ENCODE results near the gene OR10G8.
"Not testable (repeated sequence)": the region's sequence is repeated elsewhere in the genome, so short reads cannot be mapped to it uniquely, and the experiment has no call there.

The OR10G8 gene, protein sequence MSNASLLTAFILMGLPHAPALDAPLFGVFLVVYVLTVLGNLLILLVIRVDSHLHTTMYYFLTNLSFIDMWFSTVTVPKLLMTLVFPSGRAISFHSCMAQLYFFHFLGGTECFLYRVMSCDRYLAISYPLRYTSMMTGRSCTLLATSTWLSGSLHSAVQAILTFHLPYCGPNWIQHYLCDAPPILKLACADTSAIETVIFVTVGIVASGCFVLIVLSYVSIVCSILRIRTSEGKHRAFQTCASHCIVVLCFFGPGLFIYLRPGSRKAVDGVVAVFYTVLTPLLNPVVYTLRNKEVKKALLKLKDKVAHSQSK

DNA sequence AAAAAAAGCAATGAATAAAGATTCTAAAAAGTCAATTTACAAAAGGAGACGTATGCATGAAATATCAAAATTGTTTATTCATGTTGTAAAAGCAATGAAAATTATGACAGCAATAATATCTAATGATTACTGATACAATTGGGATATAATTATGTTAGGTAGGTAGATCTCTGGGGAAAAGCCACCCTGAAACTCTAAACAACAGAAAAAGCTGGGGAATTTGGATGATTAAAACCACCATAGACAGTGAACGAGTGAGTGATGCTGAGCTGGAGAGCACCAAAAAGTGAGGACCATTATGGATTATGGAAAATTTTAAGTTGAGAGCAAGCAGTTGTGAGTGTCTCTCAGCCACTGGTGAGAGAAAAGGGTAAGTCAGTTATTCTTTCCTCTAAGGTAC, at the start of gene OR10G8:
OR10G8 (plus strand) TSS at position 301 of the 400 bp plus-strand sequence. CDS start 2,825 bp downstream, outside the sequence.
- no peak for DNase-seq (ENCODE audit: low read depth in 3 of 3)

DNA sequence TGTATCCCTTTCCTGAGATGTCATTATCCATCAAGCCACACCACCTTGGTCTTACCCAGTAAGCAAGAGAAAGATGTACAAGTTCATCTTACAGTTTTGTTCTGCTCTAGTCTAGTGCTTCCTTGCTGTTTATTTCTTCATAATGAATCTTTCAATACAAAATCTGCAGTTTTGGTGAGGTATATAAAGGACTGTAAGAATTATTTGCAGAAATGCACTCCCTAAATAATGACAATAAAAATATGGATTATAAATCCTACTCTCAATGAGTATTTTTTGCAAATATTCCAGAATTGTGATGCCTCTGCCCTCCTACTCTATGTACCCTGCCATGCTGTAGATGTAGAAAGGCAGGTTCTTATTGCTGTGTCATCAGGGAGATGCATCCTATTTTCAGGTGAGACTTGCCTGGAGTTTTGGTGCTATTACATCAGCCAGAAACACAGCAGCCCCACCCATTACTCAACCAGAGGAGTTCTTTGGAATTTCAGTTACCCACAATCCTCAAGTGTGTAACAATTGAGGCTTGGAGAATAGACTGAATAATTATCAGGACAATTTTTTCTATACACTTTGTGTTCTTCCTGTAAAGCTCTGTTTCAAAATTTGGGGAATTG, 48.8 kb upstream of the OR10G8 start, which contains the start of gene OR10S1:
OR10S1 (minus strand) TSS at position 51 of the 617 bp plus-strand sequence. CDS start 117 bp downstream, outside the sequence.
- no peak for DNase-seq (ENCODE audit: low read depth in 3 of 3)

DNA sequence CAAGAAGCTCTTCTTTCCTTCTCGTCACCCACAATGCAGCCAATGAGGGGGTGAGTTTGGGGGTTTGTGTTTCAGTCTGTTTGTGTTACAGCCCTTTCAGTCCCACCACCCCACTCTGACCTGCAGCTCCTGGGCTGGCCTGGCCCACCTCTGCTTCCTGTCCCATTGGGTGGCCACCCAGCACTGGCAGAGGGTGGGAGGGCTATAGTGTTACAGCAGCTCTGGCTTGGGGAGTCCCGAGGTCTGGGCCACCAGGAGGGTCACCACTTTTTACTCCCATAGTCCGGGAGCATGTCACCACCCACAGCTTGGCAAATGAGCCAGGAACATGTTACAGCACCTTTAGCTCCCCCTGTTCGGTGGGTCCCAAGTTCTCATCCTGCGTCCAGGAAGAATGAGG, 47.3 kb upstream of the OR10G8 start:
- DNase-seq (ENCODE audit: low read depth in 3 of 3) = no peak

DNA sequence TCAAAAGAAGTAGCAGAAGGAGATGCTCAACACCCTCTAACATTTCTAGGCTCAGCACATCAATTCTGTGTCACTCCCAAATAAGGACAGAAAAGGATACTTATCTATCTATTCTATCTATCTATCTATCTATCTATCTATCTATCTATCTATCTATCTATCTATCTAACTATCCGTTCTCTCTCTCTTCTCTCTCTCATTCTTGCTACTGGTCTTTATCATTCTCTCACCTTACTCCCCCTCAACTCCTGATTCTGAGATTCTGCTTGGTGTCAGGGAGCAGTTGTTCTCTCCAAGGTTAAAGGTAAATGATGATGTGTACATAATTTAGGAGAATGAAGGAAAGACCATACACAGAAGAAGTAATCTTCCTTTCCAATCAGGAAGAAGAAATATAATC, 31.5 kb upstream of the OR10G8 start, which contains the start of gene OR10G6:
OR10G6 (minus strand) TSS at position 43 of the 400 bp plus-strand sequence; CDS start at position 43, 0 bp downstream.
- DNase-seq (ENCODE audit: low read depth in 3 of 3) = no peak

- DNase-seq (ENCODE audit: low read depth in 3 of 3) = no peak
These were observed 13.9 kb upstream of the OR10G8 start, which contains the start of gene OR10G4 for GRCh38 chr11:124012697-124013096. OR10G4 (plus strand) TSS chr11:124012997; CDS start chr11:124015575, 2,578 bp downstream.

DNA sequence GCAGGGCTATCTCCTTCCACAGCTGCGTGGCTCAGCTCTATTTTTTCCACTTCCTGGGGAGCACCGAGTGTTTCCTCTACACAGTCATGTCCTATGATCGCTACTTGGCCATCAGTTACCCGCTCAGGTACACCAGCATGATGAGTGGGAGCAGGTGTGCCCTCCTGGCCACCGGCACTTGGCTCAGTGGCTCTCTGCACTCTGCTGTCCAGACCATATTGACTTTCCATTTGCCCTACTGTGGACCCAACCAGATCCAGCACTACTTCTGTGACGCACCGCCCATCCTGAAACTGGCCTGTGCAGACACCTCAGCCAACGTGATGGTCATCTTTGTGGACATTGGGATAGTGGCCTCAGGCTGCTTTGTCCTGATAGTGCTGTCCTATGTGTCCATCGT, 10.8 kb upstream of the OR10G8 start:
- not testable (repeated sequence) for DNase-seq (ENCODE audit: low read depth in 3 of 3)

DNA sequence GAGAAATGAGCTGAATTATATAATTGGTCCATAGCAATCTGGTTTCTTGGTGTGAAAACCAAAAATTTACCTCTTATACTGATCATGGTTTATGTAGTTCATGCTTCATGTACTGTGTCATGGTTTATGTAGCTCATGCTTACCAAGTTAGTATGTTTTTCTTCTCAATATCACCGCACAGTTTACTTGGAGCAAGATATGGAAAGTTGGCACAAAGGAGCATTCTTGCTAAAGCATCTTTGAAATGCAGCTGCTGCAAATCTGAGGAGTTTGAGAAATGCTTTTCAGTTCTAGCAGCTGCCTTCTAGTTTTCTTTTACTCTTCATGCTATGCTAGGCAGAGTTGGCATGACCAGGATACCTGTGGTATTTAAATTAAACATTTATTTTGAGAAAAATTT, 10.1 kb downstream of the OR10G8 start:
- no peak for DNase-seq (ENCODE audit: low read depth in 3 of 3)

- no peak for DNase-seq (ENCODE audit: low read depth in 3 of 3)
These were observed 13.0 kb downstream of the OR10G8 start for GRCh38 chr11:124039557-124039956.

DNA sequence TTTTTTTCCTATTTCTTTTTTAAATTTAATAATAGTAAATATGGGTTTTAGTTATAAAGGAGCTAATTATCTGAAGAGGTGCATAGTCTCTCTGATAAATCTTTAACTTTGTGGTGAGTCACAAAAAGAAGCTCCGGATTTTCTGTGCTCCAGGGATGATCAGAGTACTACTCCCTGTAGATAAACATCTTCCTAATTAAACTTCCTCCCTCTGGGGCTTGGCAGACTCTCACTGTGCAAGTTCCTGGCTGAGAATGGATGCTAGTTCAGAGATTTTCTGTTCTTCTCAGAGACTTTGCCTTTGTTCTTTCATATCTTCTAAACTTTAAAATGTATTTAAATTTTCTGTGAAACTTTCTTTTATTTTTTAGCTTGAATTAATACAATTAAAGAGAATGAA, 14.7 kb downstream of the OR10G8 start, which contains the start of gene OR10G7:
OR10G7 (minus strand) TSS at position 72 of the 400 bp plus-strand sequence. CDS start 2,324 bp downstream, outside the sequence.
- no peak for DNase-seq (ENCODE audit: low read depth in 3 of 3)

GRCh38 chr11:124043420-124043819, 16.8 kb downstream of the OR10G8 start:
- DNase-seq (ENCODE audit: low read depth in 3 of 3) = no peak

DNA sequence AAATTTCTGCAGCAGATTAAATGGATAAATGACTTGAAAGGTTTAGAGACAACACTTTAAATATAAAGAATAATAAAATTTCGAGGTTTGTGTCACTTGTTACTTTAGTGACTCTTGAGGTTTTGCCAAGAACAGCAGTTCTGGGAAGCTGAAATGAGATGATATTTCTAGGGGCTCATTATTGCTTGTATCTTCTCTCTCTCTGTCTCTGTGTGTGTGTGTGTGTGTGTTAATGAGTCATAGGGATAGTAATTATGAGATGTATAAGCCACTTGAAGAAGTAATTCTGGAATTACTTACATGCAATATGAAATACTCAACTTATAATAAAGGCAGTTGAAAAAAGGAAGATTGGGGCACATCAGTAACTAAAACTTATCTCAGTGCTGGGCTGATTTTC, 24.1 kb downstream of the OR10G8 start:
- no peak for DNase-seq (ENCODE audit: low read depth in 3 of 3)

DNA sequence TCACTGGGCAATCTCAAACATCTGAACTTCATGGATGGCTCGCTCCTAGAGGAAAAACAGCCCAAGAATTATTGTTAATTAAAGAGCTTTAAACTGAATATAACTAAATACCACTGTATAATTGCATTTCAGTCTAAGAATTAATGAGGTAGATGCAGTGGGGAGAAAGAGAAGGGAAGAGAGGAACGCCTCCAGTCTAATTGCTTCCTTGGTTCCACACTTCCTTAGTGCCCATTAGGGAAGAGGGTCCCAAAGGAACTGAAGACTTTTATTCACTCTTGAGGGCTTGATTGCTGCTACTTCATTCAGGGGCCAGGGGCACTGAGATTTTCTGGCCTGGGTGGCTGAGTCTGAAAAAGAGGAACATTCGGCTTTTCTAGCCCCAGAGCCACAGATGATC, 26.4 kb downstream of the OR10G8 start:
- DNase-seq (ENCODE audit: low read depth in 3 of 3) = no peak

DNA sequence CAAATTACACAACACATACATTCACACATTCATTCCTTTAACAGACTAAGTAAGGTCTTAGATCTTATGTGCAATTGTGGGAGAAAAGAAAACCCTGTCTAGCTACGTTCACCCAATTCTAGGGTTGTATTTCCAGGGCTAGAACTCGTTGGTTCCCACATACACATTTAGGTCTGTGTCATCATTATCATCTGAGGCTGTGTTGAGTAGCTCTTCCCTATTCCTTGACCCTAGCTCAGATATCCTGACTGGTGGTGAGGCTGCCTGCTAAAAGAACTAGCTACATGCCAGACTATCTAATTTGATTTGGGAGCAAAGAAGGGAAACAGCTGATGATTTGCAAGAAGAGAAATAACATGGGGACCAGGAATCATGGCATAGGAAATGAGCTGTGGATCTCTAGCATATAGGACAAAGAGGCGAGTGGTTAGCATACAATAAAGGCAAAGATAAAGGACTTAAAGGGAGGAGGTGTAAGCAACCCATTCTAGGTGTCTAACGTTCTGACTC, 42.1 kb downstream of the OR10G8 start:
- no peak for DNase-seq (ENCODE audit: low read depth in 3 of 3)

DNA sequence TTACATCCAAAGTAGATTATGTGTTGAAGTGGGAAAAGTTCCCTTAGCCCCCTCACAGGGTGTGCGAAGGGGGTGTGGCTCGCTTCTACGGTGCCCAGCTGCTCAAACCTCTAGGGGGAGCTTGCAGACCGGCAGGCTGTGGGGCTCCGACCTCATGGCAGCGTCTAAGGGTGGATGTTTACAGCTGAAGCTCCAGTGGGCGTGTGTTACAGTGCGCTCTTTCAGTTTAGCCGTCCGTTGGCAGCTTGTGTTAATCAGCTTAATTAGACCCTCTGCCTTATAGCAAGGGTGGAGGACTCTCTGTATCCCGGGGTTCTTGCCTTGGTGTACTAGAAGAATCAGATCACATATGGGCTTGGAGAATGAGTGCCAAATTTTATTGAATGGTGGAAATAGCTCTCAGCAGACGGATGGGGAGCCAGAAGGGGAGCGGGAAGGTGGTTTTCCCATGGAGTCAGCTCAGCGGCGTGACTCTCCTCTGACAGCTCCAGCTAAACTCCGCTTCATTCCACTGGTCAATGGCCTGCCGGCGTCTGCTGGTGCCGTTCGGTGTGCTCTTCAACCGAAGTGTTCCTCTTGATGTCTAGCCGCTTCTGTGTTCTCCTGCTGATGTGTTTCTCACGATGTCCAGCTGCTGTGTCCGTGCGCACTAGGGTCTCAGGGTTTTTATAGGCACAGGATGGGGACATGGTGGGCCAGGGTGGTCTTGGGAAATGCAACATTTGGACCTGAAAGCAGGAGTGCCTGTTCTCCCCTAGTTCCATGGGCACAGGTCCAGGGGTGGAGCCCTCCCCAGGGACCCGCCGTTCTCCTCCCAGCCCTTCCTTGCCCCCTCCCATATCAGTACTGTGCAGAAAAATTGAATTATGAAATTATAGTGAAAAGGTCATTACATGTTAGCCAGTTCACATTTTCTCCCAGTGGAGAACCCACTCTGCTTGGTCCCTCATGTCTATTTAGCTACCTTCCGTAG, 43.1 kb downstream of the OR10G8 start:
- DNase-seq (ENCODE audit: low read depth in 3 of 3) = peak in 2 of 3 donors; percentile 14 to 27

DNA sequence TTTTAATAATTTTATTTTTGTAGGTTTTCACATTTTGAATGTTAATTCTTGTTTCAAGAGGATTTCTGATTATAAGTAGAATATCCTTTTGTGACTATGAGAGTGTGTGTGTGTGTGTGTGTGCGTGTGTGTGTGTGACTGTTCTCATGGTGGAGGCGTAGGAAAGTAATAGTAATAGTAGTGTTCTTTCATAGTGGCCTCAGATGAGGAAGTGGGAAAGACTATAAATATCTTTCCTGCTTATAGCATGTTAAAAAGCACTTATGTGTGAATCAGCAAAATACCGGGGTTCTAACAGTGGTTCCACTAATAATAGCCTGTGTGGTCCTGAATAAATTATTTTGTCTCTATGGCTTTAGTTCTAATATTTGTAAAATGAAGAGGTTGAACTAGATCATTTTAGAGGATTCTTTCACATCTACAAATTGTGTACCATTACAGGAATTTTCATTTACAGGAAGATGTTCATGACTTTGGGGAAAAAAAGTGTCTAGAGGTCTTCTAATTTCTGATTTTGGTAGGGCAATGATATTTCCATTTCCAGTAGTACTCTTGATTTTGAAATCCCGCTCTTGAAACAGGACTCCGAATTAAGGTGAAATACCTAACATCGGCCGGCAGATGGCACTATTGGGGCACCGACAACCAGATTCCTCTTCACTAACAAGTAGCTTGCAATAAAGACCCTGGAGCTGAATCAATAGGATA, 44.5 kb downstream of the OR10G8 start:
- DNase-seq (ENCODE audit: low read depth in 3 of 3) = peak; percentile 38 to 48 (median 40)

DNA sequence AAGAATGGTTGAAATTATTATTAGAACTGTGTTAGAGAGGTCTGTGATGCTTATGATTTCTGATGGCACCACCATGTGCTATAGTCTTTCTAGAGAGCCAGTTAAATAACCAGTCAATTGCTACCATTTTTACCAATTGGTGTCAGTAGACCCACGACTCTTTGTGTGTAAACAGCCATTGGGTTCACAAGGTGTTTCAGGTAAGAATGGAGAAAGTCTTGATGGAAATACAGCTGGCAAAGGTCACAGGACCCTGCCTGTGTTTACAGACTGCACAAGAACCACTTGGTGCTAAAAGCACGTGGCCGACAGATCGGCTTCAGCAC, 45.0 kb downstream of the OR10G8 start:
- no peak for DNase-seq (ENCODE audit: low read depth in 3 of 3)

GRCh38 chr11:124072147-124072546, 45.5 kb downstream of the OR10G8 start:
- no peak for DNase-seq (ENCODE audit: low read depth in 3 of 3)

DNA sequence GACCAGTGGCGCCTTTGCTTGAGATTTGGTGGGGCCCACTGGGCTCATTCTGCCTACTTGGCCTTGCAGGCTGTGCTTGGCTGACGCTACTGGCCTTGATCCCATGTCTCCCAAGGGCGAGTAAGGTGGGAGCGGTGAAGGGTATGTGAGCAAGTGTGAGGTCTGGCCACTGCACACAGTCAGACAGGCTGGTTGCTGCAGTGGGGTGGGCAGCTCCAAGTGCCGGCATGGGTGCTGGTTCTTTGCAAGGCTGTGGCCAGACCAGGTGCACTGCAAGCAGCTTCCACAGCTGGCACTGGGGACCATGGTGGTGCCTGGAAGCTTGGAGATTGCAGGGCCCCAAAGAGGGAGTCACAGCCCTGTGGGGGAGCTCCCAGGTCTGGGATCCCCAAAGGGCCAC, 48.0 kb downstream of the OR10G8 start:
- DNase-seq (ENCODE audit: low read depth in 3 of 3) = no peak

- no peak for DNase-seq (ENCODE audit: low read depth in 3 of 3)
These were observed 48.9 kb downstream of the OR10G8 start for GRCh38 chr11:124075492-124075840.

DNA sequence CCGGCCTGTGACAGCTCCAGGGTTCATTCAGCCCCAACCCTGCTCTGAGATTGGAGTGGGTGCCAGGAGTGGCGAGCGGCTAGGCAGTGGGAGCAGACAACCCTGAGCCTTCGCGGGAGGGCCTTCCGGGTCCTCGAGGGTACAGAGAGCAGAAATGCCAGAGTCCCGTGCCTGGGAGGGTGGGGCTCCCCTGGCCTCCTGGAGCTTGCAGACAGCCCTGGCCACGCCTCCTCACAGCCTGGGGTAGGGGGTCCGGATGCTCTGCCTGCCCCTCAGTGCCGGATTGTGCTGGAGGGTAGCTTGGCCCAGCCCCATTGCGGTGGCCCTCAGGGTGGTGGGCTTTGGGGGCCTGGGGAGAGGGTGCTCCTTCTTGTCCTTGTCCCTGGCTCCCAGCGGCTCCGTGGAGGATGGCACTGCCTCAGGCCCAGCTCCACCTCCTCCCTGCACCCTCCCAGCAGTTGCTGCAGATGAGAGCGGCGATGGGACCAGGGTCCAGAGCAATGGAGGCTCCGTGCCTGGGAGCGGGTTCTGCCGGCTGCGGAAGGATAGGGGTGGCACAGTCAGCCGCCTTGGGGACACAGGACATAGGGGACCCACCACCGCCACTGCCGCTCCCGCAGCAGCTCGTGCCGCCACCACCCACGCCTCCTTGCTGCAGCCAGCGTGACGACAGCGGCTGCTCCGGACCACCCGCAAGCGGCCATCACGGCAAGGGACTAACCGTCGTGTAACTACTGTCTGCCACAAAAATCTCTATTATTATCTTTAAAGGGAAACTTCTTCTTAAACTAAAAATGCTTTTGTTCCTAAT, 49.4 kb downstream of the OR10G8 start:
- peak in 1 of 3 donors; percentile 6 for DNase-seq (ENCODE audit: low read depth in 3 of 3)
